Sigmoid colon (tissue), 7 donors: ENCODE measurements around the gene MAP3K20. TPM values are rescaled to one million over a fixed set of nuclear protein-coding genes. Genes with fewer than 3 reads are reported as not detected.

Experiments
- DNase-seq: peaks from one replicate; pipeline ENCODE4 v3.0.0-alpha.2; 2019
- H3K27ac ChIP-seq, 4 donors: fragments of 200-600 bp; sonication (generic); one replicate each; pipeline ENCODE4 v1.5.1; 2016 to 2019; ENCODE audit warnings: mild to moderate bottlenecking in 1 of 4
- H3K27me3 ChIP-seq, 3 donors: fragments of 200-600 bp; sonication (generic); one replicate each; pipeline ENCODE4 v1.5.1; 2019; ENCODE audit warnings: mild to moderate bottlenecking in 1 of 3
- H3K36me3 ChIP-seq, 4 donors: fragments of 200-600 bp; sonication (generic); one replicate each; pipeline ENCODE4 v1.5.1; 2016 to 2019
- H3K4me1 ChIP-seq, 4 donors: fragments of 200-600 bp; sonication (generic); one replicate each; pipeline ENCODE4 v1.5.1; 2017 to 2019
- H3K4me3 ChIP-seq, 4 donors: fragments of 200-600 bp; sonication (generic); one replicate each; pipeline ENCODE4 v1.5.1; 2017 to 2019; ENCODE audit warnings: mild to moderate bottlenecking in 2 of 4, moderate library complexity in 1 of 4
- H3K9me3 ChIP-seq, 4 donors: fragments of 200-600 bp in 3 of 4; sonication (generic) in 3 of 4; one replicate each; pipeline versions ENCODE4 v1.5.1 to v1.6.1; 2013 to 2019
- CTCF ChIP-seq, 4 experiments: fragments of 450-650 bp in 3 of 4; fragments of 200-600 bp in 1 of 4; IDR thresholded peaks; one replicate each; pipeline ENCODE4 v1.5.1; 2016 to 2019; ENCODE audit warnings: antibody characterized with exemption in 4 of 4, mild to moderate bottlenecking in 3 of 4, moderate library complexity in 2 of 4
- EP300 ChIP-seq, 4 donors: sonication (generic); formaldehyde crosslinking; IDR thresholded peaks; one replicate each; pipeline ENCODE4 v1.6.1; 2017; ENCODE audit warnings: antibody characterized with exemption in 4 of 4
- POLR2A ChIP-seq, 2 donors: fragments of 450-650 bp; IDR thresholded peaks; one replicate each; pipeline ENCODE4 v1.6.1; 2016; ENCODE audit warnings: antibody characterized with exemption in 2 of 2, mild to moderate bottlenecking in 2 of 2, moderate library complexity in 2 of 2
- POLR2AphosphoS5 ChIP-seq, 4 donors: sonication (generic); formaldehyde crosslinking; IDR thresholded peaks; one replicate each; pipeline ENCODE4 v1.6.1; 2017; ENCODE audit warnings: antibody characterized with exemption in 4 of 4
- WGBS, 2 donors: extraction: QIAGEN DNeasy Blood & Tissue Kit; methylation state at CpG; one replicate each; pipeline ENCODE4 v1.1.7; 2013; 5-methylcytosine and 5-hydroxymethylcytosine counted together
- intact Hi-C: fragments of 100-400 bp; cut with DNase I; formaldehyde crosslinking; loops from one replicate; pipeline ENCODE4 v1.15.1; 2023
- polyA plus RNA-seq, 3 donors: library from polyadenylated mRNA; stranded (reverse); fragments of 200-250 nt; gene quantifications; one replicate each; pipeline ENCODE4 v1.2.3, GENCODE V29; 2013
- total RNA-seq, 4 donors: library from RNA; depleted of rRNA; stranded (reverse); fragments of >200 nt; gene quantifications; one replicate each; pipeline ENCODE4 v1.1.0, GENCODE V29; 2016
- donor health status: healthy with polysubstance abuse.
- donor health status: Bipolar disorder and iron deficiency.
- donor health status: healthy.

The MAP3K20 gene
- total and polyA plus RNA-seq, 7 donors, result 6.2 to 255 (median 189) TPM

GRCh38 chr2:173059292-173059691, 16.4 kb upstream of the MAP3K20 start:
- intact Hi-C loops, result loop anchor here (10.0 kb wide), 1 partner anchor 504 kb away; the partner anchor contains the start of gene PDK1
- Histone ChIP-seq H3K27me3 (no peaks in the 10 kb centered on the region), H3K27ac (no peak overlapping the region), H3K4me3 (no peak overlapping the region), H3K9me3 (no peaks in the 10 kb centered on the region), H3K4me1 (no peaks in the 10 kb centered on the region), H3K36me3 (no peaks in the 10 kb centered on the region)
- no peak for DNase-seq
- 89 to 95% methylated on average over 3 of the region's 3 CpGs for WGBS, 2 donors
- TF ChIP-seq POLR2AphosphoS5 (IDR thresholded peaks at IDR 0.05), result no peak
- no peak for TF ChIP-seq POLR2A (IDR thresholded peaks at IDR 0.05)
- no peak for TF ChIP-seq CTCF (IDR thresholded peaks at IDR 0.05)
- no peak for TF ChIP-seq EP300 (IDR thresholded peaks at IDR 0.05)

GRCh38 chr2:173059971-173060461, 15.6 kb upstream of the MAP3K20 start:
- H3K9me3 ChIP-seq, result no peaks in the 10 kb centered on the region
- 59 to 72% methylated on average over 5 of the region's 5 CpGs for WGBS, 2 donors
- H3K27me3 ChIP-seq, result no peaks in the 10 kb centered on the region
- TF ChIP-seq POLR2A (IDR thresholded peaks at IDR 0.05) (no peak), EP300 (IDR thresholded peaks at IDR 0.05) (no peak), CTCF (IDR thresholded peaks at IDR 0.05) (no peak), POLR2AphosphoS5 (IDR thresholded peaks at IDR 0.05) (no peak)
- peak overlapping the region in 1 of 4 donors; percentile 6 for H3K27ac ChIP-seq
- no peak for DNase-seq
- intact Hi-C loops, result loop anchor here (10.0 kb wide), 1 partner anchor 505 kb away; the partner anchor contains the start of gene PDK1
- no peaks in the 10 kb centered on the region for H3K36me3 ChIP-seq
- no peaks in the 10 kb centered on the region for H3K4me1 ChIP-seq
- no peak overlapping the region for H3K4me3 ChIP-seq

GRCh38 chr2:173062801-173063200, 12.8 kb upstream of the MAP3K20 start:
- Histone ChIP-seq H3K4me3 (no peak overlapping the region), H3K9me3 (no peaks in the 10 kb centered on the region), H3K27ac (no peak overlapping the region), H3K4me1 (no peaks in the 10 kb centered on the region), H3K27me3 (no peaks in the 10 kb centered on the region), H3K36me3 (no peaks in the 10 kb centered on the region)
- DNase-seq, result no peak
- intact Hi-C loops, result no loop called here
- TF ChIP-seq CTCF (IDR thresholded peaks at IDR 0.05) (no peak), EP300 (IDR thresholded peaks at IDR 0.05) (no peak), POLR2AphosphoS5 (IDR thresholded peaks at IDR 0.05) (no peak), POLR2A (IDR thresholded peaks at IDR 0.05) (no peak)
- WGBS, 2 donors, result 88 to 91% methylated on average over 4 of the region's 4 CpGs

GRCh38 chr2:173064151-173064805, 11.4 kb upstream of the MAP3K20 start:
- Histone ChIP-seq H3K27ac (no peak overlapping the region), H3K4me3 (no peak overlapping the region), H3K4me1 (no peaks in the 10 kb centered on the region), H3K27me3 (no peaks in the 10 kb centered on the region), H3K9me3 (no peaks in the 10 kb centered on the region), H3K36me3 (no peaks in the 10 kb centered on the region)
- no peak for DNase-seq
- no peak for TF ChIP-seq CTCF (IDR thresholded peaks at IDR 0.05)
- TF ChIP-seq POLR2A (IDR thresholded peaks at IDR 0.05), result no peak
- peak in 1 of 4 donors; percentile 5 for TF ChIP-seq POLR2AphosphoS5 (IDR thresholded peaks at IDR 0.05)
- TF ChIP-seq EP300 (IDR thresholded peaks at IDR 0.05), result no peak
- intact Hi-C loops, result no loop called here
- WGBS, 2 donors, result 72 to 77% methylated on average over 4 of the region's 4 CpGs
